Epithelial cell of proximal tubule (primary cell): Measurements from ENCODE around the gene SELENOI. TPM values are rescaled to one million over a fixed set of nuclear protein-coding genes. Genes with fewer than 3 reads are reported as not detected.
"Not testable (repeated sequence)": the region's sequence is repeated elsewhere in the genome, so short reads cannot be mapped to it uniquely, and the experiment has no call there.

ENCODE experiments used
- DNase-seq: peaks from one replicate; pipeline ENCODE4 v3.0.0-alpha.2; 2011; ENCODE audit warnings: low read depth
- H3K4me3 ChIP-seq: 2 replicates; pipeline ENCODE4 v1.5.1; 2011; ENCODE audit warnings: low read depth, mild to moderate bottlenecking, low read length
- total RNA-seq: library from RNA; depleted of rRNA; stranded (reverse); fragments of >200 nt; gene quantifications from 2 replicates; pipeline ENCODE4 v1.2.3, GENCODE V29; 2015
- TF ChIP-seq, protein P1 (sequence below): conservative IDR thresholded peaks from 2 replicates; pipeline ENCODE4 v1.5.1; 2012; ENCODE audit warnings: low read depth, mild to moderate bottlenecking, low read length

Gene SELENOI
- total RNA-seq, 1 donor from 2014 or later, result 19.3 TPM

DNA sequence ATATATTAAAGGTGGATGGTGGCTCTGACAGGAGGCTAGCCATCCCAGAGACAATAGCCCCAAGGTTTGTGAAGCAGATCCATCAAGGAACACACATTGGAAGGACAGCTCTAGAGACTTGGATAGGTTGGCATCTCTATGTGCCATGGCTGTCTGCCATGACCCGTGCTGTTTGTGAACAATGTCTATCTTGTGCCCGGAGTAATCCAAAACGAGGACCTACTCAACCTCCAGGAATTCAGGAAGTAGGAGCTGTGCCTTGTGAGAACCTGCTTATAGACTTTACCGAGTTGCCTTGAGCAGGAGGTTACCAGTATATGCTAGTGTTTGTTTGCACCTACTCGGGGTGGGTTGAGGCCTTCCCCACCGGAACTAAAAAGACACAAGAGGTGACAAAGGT lies 43.1 kb upstream of the SELENOI start:
- DNase-seq, result no peak
- TF ChIP-seq, protein P1, sequence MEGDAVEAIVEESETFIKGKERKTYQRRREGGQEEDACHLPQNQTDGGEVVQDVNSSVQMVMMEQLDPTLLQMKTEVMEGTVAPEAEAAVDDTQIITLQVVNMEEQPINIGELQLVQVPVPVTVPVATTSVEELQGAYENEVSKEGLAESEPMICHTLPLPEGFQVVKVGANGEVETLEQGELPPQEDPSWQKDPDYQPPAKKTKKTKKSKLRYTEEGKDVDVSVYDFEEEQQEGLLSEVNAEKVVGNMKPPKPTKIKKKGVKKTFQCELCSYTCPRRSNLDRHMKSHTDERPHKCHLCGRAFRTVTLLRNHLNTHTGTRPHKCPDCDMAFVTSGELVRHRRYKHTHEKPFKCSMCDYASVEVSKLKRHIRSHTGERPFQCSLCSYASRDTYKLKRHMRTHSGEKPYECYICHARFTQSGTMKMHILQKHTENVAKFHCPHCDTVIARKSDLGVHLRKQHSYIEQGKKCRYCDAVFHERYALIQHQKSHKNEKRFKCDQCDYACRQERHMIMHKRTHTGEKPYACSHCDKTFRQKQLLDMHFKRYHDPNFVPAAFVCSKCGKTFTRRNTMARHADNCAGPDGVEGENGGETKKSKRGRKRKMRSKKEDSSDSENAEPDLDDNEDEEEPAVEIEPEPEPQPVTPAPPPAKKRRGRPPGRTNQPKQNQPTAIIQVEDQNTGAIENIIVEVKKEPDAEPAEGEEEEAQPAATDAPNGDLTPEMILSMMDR, result no peak
- no peak overlapping the region for H3K4me3 ChIP-seq

DNA sequence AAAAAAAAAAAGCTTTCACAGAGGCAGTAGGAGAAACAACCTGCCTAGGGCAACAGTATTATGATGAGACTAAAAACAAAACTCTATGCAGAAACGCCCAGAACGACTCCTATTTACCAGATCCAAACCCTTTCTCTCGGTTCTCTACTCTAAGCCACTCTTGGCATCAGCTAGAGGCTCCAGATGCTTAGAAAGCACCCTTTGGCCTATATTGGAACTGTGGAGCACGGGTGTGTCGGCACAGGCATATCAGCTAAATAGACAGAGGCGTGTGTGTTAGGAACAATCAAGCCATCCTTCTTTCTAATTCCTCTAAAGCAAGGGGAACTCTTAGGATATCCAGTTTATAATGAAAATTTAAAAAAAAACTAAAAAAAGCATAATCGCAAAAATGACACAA lies 40.8 kb upstream of the SELENOI start:
- DNase-seq, H3K4me3 ChIP-seq: not testable (repeated sequence)

DNA sequence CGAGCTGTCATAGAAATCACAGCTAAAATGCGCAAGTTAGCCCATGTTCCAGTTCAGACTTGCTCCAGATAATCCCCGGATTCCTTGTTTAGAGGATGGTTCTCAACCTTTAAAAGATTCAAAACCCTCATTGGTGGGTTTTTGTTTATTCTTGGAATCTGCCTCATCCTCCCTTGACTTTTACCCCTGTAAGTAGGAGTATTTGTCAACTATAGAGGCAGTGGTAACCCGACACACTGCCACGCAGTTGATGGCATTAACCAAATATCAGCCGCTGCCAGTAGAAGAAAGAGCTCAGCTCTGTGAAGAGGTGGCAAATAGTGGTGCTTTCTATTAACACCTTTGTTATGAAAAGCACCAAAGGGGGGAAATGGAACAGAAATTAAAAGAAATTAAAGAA lies 40.4 kb upstream of the SELENOI start:
- H3K4me3 ChIP-seq, result no peak overlapping the region
- no peak for DNase-seq
- TF ChIP-seq, protein P1, result no peak

DNA sequence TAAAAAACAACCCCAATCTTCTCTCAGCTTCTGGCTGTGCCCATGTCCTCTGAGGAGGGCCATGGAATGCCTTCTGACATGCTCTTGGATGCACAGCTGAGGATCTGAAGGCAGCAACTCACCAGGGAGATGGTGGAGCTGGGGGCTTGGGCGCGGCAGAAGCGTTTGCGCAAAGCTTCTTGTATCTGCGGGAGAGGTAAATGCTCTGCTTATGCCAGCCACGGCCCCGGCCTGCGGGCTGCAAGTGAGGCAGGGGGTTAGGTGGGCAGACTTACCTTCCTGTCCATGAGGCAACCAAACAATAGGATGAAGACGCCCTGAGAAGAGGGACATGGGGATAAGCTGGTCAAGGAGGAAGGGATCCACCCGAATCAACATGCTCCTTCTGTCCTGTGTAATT lies 36.0 kb upstream of the SELENOI start:
- no peak for DNase-seq
- TF ChIP-seq, protein P1, result no peak
- no peak overlapping the region for H3K4me3 ChIP-seq

DNA sequence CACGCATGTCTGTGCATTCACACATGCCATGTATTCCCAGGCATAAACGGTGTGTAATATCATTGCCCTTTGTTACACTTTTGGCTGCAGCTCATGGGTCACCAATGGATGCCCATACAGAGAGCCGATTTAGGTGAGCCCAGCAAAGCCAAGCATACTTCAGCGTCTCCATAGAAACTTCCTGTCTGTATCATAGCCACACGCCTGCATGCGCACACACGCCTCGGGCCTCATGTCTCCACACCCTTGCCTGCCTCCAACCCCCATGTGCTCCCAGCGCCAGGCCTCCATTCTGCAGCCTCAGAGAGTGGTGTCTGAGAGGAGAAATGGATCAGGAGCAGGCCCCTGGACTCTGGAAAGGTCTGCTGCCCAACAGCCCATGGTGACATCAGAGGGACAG lies 33.5 kb upstream of the SELENOI start:
- no peak overlapping the region for H3K4me3 ChIP-seq
- no peak for DNase-seq
- TF ChIP-seq, protein P1, result no peak

DNA sequence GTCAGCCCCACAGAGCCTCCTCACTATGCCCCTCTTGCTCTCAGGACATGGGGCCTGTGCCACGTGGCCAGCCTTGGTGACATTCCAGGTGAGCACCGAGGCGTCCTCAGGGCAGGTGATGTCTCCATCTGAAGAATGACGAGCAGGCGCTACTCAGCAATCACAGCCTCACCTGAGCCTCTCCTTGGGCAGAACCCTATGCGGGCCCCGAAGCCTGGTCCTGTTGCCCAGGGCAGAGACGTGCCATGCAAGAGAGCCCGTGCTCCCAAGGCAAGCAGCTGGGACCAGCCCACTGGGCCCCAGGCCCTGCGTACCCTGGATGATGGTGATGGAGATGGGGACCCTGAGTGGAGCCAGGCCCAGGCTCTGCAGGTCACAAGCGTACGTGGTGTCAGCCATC lies 32.5 kb upstream of the SELENOI start:
- no peak for DNase-seq
- TF ChIP-seq, protein P1, result no peak
- H3K4me3 ChIP-seq, result no peak overlapping the region

DNA sequence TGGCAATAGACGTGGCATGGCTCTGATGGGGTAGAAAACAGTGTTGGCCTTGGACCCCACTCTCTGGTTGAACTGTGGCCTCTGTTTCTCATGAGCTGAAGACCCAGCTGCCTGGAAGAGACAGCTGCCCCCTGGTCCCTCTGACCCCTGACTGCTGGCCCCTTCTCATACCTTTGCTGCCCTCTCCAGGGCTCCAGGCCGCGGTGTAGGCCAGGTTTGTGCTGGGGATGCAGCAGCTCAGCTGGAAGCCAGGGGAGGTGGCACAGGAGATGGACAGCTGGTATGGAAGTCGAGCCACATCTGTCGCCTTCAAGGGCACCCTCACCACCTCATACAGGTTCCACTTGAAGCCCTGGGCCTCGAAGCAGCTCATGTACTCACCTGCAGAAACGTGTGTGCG lies 31.7 kb upstream of the SELENOI start:
- TF ChIP-seq, protein P1, result no peak
- no peak overlapping the region for H3K4me3 ChIP-seq
- no peak for DNase-seq

DNA sequence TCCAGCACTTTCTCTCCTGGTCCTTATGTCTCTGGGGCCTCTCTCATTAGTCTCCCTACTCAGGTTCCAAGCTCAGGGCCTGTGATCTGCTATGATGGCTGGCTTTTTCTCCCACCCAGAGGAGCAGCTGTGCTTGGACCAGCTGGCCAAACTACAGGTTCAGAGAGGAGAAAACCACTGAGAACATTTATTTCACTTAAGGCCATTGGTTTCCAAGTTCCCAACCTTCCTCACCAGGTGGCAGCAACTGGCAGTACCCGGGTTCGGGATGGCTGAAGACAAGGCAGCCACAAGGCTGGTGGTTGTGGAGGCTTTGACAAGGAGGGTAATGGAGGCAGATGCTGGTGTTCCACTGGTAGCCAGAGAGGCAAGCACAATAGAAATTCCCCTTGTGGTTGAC lies 29.9 kb upstream of the SELENOI start:
- DNase-seq, result no peak
- H3K4me3 ChIP-seq, result no peak overlapping the region
- TF ChIP-seq, protein P1, result peak; percentile 58
